Renal cortex interstitium (tissue), 11 donors: Measurements from ENCODE around the gene EDN2. TPM values are rescaled to one million over a fixed set of nuclear protein-coding genes. Genes with fewer than 3 reads are reported as not detected.
A peak's percentile ranks its signal among the peaks of the same experiment; 100 is the strongest.

Source experiments
- DNase-seq, 11 donors: peaks; one replicate each; pipeline ENCODE4 v3.0.0-alpha.2; 2013; ENCODE audit warnings: low read depth in 9 of 11, low spot score in 4 of 11; ENCODE audit errors: extremely low read depth in 1 of 11
- polyA plus RNA-seq, 3 donors: library from polyadenylated mRNA; unstranded; fragments of 120-200 nt; gene quantifications; one replicate each; pipeline ENCODE4 v1.2.1, GENCODE V29; 2013; ENCODE audit not compliant: insufficient read length in 3 of 3

The EDN2 gene
- polyA plus RNA-seq, 3 donors: 0.51 to 3.2 (median 1.0) TPM

DNA sequence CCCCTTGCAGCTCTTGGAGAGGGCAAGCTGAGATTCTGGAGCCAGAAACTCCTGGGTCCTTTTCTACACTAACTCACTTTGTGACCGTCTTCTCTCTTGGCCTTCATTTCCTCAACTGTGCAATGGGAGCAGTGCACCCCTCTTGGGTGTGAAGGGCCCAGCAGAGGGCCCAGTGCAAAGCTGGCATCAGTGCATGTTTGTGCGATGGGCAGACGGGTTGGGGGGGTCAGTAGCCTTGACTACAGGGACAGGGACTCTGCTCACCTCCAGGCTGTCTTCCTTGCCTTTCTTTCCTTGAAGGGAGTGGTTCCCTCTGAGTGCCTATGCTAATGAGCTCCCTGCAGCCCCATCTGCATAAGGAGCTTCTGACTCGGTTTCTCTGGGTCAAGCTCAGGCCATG, 51.0 kb downstream of the EDN2 start:
- DNase-seq: no peak

DNA sequence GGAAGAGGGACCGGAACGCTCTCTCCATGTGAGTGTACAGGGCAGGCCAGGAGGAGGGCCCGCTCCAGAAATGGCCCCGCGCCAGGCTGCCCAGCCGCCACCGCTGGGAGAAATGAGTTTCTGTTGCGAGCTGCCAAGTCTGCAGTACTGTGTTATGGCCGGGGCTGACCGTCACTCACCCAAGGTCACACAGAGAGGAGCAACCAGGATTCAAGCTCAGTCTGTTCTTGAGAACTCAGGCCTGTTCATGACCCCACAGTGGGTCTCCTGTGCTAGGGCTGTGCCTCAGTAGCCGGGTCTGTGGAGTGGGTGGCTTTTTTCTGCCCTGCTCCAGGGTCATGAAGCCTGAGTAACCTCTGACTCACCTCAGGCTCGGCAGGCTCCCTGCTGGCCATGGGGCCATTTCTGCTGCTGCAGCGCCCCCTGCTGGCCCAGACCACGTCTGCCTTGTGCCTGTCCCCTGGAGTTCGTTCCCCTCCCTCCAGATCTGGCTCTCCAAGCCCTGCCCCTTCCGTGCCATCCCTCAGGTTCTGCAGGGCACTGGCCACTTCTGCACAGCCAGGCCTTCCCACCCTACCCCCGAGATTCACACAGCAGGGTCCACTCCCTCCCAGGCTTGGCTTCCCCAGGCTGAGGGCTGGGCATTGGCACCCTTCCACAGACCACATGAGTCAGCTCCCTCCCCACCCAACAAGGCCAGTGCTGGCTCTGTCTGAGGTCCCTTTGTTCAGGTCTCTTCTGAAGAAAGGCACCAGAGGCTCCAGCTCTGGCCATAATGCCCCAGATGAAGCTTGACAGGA, 51.8 kb downstream of the EDN2 start:
- DNase-seq: peak in 4 of 11 donors; percentile 25 to 57 (median 34)

GRCh38 chr1:41431490-41432350, 52.8 kb downstream of the EDN2 start:
- no peak for DNase-seq

DNA sequence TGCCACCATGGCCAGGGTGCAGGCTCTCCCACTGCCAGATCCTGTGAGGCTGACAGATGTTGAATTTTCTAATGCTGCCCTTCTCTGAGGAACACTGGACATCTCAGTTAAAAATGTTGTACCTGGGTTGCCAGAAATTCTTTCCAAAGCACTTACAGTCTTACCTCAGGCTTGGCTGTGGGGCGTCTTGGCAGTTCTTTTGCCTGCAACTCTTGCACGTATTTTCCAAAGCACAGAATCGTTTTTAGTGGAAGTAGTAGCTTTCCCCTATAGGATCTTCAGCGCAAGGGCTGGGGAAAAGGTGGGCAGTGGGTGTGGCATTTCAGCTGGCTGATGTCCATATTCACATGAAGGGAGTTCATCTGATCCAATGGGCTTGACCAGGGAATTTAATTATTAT, 53.9 kb downstream of the EDN2 start:
- no peak for DNase-seq

DNA sequence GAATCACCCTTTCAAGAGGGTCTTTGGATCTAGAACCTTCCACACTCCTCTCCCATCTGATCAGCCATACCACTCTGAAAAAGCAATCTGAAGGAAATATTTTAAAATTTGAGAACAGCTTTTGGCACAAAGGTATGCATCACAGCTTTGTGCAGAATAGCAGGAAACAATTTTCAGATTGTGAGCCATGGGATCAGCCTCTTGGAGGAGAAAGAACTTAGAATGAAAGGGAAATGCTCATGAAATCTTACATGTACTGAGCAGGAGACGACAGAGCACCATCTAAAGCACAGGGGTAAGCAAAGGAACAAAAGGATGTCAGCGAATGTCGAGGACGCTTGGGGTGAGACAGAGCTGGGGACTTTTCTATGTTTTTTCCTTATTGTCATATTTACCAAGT, 54.4 kb downstream of the EDN2 start:
- no peak for DNase-seq

GRCh38 chr1:41429641-41430035, 54.8 kb downstream of the EDN2 start:
- no peak for DNase-seq

Other genes starting within 250 kb of the EDN2 start
- gene SCMH1, start 242.4 kb downstream of the EDN2 start, polyA plus RNA-seq: 10 to 100 TPM; 34.2 to 45.3 (median 42.4) TPM
- gene FOXO6, start 123.2 kb downstream of the EDN2 start, polyA plus RNA-seq: 1 to 10 TPM; 1.4 to 3.9 (median 2.4) TPM